MM.1S (cell line): Measurements from ENCODE around the gene DDX23.

ENCODE experiments used
- DNase-seq: peaks from one replicate; pipeline ENCODE4 v3.0.0-alpha.2; 2015
- H2AFZ ChIP-seq: fragments of 300-600 bp; sonication (generic); 2 replicates; pipeline ENCODE4 v1.6.0; 2016; ENCODE audit warnings: antibody characterized with exemption, low read length
- H3F3A ChIP-seq: fragments of 300-600 bp; sonication (generic); 2 replicates; pipeline ENCODE4 v1.6.1; 2016; ENCODE audit warnings: mild to moderate bottlenecking, antibody characterized with exemption, low read length, moderate library complexity, mixed read lengths; ENCODE audit not compliant: insufficient read depth
- H3K27ac ChIP-seq: fragments of 300-600 bp; sonication (generic); 2 replicates; pipeline ENCODE4 v1.5.1; 2016; ENCODE audit warnings: mild to moderate bottlenecking, low read length
- H3K27me3 ChIP-seq: fragments of 300-600 bp; sonication (generic); replicated peaks from 2 replicates; pipeline ENCODE4 v1.6.0; 2016; ENCODE audit warnings: low read length; ENCODE audit not compliant: insufficient read depth
- H3K36me3 ChIP-seq: fragments of 300-600 bp; sonication (generic); replicated peaks from 2 replicates; pipeline ENCODE4 v1.6.1; 2016; ENCODE audit warnings: mild to moderate bottlenecking, low read length, mixed read lengths; ENCODE audit not compliant: insufficient read depth
- H3K4me1 ChIP-seq: fragments of 300-600 bp; sonication (generic); 2 replicates; pipeline ENCODE4 v1.6.1; 2016; ENCODE audit warnings: low read length, mixed read lengths
- H3K4me2 ChIP-seq: fragments of 300-600 bp; sonication (generic); 2 replicates; pipeline ENCODE4 v1.6.0; 2016; ENCODE audit warnings: low read depth, low read length
- H3K4me3 ChIP-seq: fragments of 300-600 bp; sonication (generic); 2 replicates; pipeline ENCODE4 v1.5.1; 2016; ENCODE audit warnings: low read length, mixed read lengths
- H3K79me2 ChIP-seq: fragments of 300-600 bp; sonication (generic); 2 replicates; pipeline ENCODE4 v1.6.1; 2016; ENCODE audit warnings: mixed run types, low read length, mixed read lengths
- H3K9ac ChIP-seq: fragments of 300-600 bp; sonication (generic); 2 replicates; pipeline ENCODE4 v1.6.1; 2016; ENCODE audit warnings: low read length, mixed read lengths
- H3K9me2 ChIP-seq: fragments of 300-600 bp; sonication (generic); replicated peaks from 2 replicates; pipeline ENCODE4 v1.6.1; 2016; ENCODE audit warnings: mild to moderate bottlenecking, low read length, mixed read lengths; ENCODE audit not compliant: insufficient read depth
- H3K9me3 ChIP-seq: fragments of 300-600 bp; sonication (generic); replicated peaks from 2 replicates; pipeline ENCODE4 v1.6.1; 2016; ENCODE audit warnings: mild to moderate bottlenecking, low read length, mixed read lengths; ENCODE audit not compliant: insufficient read depth
- H4K20me1 ChIP-seq: fragments of 300-600 bp; sonication (generic); 2 replicates; pipeline ENCODE4 v1.6.1; 2016; ENCODE audit warnings: mild to moderate bottlenecking, low read length, moderate library complexity, mixed read lengths; ENCODE audit not compliant: insufficient read depth
- CTCF ChIP-seq: fragments of 300-600 bp; sonication (generic); IDR thresholded peaks from 2 replicates; pipeline ENCODE4 v1.5.1; 2016; ENCODE audit warnings: antibody characterized with exemption, low read length, mixed read lengths
- EZH2 ChIP-seq: fragments of 300-600 bp; sonication (generic); optimal IDR thresholded peaks from 2 replicates; pipeline ENCODE3; 2017; ENCODE audit warnings: low read depth, mild to moderate bottlenecking, antibody characterized with exemption, low read length, mixed read lengths
- EZH2phosphoT487 ChIP-seq: fragments of 300-600 bp; sonication (generic); IDR thresholded peaks from 2 replicates; pipeline ENCODE4 v1.6.1; 2018; ENCODE audit warnings: antibody characterized with exemption, low read length

DDX23 gene

GRCh38 chr12:48787791-48788523 lies 64.0 kb downstream of the DDX23 start:
- H3K4me3 ChIP-seq = peak overlapping the region; percentile 85

GRCh38 chr12:48786591-48787544 lies 65.1 kb downstream of the DDX23 start:
- no peak overlapping the region for H3K4me3 ChIP-seq
- no peaks in the 10 kb centered on the region for H3K9me2 ChIP-seq
- no peaks in the 10 kb centered on the region for H3K9me3 ChIP-seq
- H3K27me3 ChIP-seq = no peaks in the 10 kb centered on the region
- H3K4me1 ChIP-seq = peaks cover 7% of the 10 kb centered on the region
- H3K36me3 ChIP-seq = no peaks in the 10 kb centered on the region
- H3K79me2 ChIP-seq = peaks cover 12% of the 10 kb centered on the region; the same call in 1 of the 2 replicates
- no peaks in the 10 kb centered on the region for H4K20me1 ChIP-seq
- no peak overlapping the region for H3K9ac ChIP-seq
- TF ChIP-seq EZH2phosphoT487 (no peak), CTCF (no peak), EZH2 (no peak)
- no peak for DNase-seq
- no peaks in the 10 kb centered on the region for H3F3A ChIP-seq
- no peak overlapping the region for H3K27ac ChIP-seq
- no peak overlapping the region for H2AFZ ChIP-seq
- no peak overlapping the region; the same call in 1 of the 2 replicates for H3K4me2 ChIP-seq

More at GRCh38 chr12:48787791-48788523, 64.0 kb downstream of the DDX23 start:
- Histone ChIP-seq H3K9me2 (no peaks in the 10 kb centered on the region), H2AFZ (peak overlapping the region; percentile 62), H3K27me3 (no peaks in the 10 kb centered on the region), H3K9me3 (no peaks in the 10 kb centered on the region), H3K4me2 (peak overlapping the region; percentile 85), H3K9ac (peak overlapping the region; percentile 69; the same call in 1 of the 2 replicates), H3K79me2 (peaks cover 12% of the 10 kb centered on the region; the same call in 1 of the 2 replicates), H4K20me1 (no peaks in the 10 kb centered on the region), H3K36me3 (no peaks in the 10 kb centered on the region), H3K4me1 (peaks cover 7% of the 10 kb centered on the region), H3F3A (no peaks in the 10 kb centered on the region), H3K27ac (no peak overlapping the region)
- TF ChIP-seq EZH2phosphoT487 (no peak), EZH2 (no peak), CTCF (no peak)
- DNase-seq = no peak

GRCh38 chr12:48783432-48783831 lies 68.5 kb downstream of the DDX23 start:
- no peak overlapping the region for H3K4me2 ChIP-seq
- no peak for TF ChIP-seq EZH2
- no peak for TF ChIP-seq EZH2phosphoT487
- TF ChIP-seq CTCF = no peak
- H2AFZ ChIP-seq = no peak overlapping the region
- H3K9me2 ChIP-seq = no peaks in the 10 kb centered on the region
- no peak for DNase-seq
- no peaks in the 10 kb centered on the region for H3F3A ChIP-seq
- no peaks in the 10 kb centered on the region for H3K9me3 ChIP-seq
- H3K79me2 ChIP-seq = peaks cover 10% of the 10 kb centered on the region; the same call in 1 of the 2 replicates
- H3K27me3 ChIP-seq = no peaks in the 10 kb centered on the region
- no peak overlapping the region for H3K9ac ChIP-seq
- no peaks in the 10 kb centered on the region for H4K20me1 ChIP-seq
- no peaks in the 10 kb centered on the region for H3K36me3 ChIP-seq
- H3K27ac ChIP-seq = no peak overlapping the region
- H3K4me1 ChIP-seq = no peaks in the 10 kb centered on the region
- no peak overlapping the region for H3K4me3 ChIP-seq
